Left forelimb (tissue), 1 donor: ENCODE measurements around the gene TNFRSF8.
"Not testable (repeated sequence)": the region's sequence is repeated elsewhere in the genome, so short reads cannot be mapped to it uniquely, and the experiment has no call there.

Source experiments
- DNase-seq: peaks from one replicate; pipeline ENCODE4 v3.0.0-alpha.2; 2018; ENCODE audit warnings: low spot score

Gene TNFRSF8

GRCh38 chr1:12038356-12039163 lies 24.5 kb upstream of the TNFRSF8 start:
- DNase-seq, result no peak

GRCh38 chr1:12039164-12039525 lies 24.0 kb upstream of the TNFRSF8 start:
- no peak for DNase-seq

DNA sequence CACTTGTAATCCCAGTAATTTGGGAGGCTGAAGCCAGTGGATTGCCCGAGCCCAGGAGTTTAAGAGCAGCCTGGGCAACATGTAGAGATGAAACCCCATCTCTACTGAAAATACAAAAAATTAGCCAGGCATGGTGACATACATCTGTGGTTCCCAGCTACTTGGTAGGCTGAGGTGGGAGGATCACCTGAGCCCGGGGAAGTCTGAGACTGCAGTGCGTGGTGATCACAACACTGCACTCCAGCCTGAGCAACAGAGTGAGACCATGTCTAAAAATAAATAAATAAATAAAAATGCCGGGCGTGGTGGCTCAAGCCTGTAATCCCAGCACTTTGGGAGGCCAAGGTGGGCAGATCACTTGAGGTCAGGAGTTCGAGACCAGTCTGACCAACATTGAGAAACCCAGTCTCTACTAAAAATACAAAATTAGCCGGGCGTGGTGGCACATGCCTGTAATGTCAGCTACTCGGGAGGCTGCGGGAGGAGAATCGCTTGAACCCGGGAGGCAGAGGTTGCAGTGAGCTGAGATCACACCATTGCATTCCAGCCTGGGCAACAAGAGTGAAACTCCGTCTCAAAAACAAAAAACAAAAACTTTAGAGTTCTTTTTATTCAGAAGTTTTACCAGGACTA lies 23.2 kb upstream of the TNFRSF8 start:
- not testable (repeated sequence) for DNase-seq

GRCh38 chr1:12040457-12041051 lies 22.5 kb upstream of the TNFRSF8 start:
- no peak for DNase-seq

DNA sequence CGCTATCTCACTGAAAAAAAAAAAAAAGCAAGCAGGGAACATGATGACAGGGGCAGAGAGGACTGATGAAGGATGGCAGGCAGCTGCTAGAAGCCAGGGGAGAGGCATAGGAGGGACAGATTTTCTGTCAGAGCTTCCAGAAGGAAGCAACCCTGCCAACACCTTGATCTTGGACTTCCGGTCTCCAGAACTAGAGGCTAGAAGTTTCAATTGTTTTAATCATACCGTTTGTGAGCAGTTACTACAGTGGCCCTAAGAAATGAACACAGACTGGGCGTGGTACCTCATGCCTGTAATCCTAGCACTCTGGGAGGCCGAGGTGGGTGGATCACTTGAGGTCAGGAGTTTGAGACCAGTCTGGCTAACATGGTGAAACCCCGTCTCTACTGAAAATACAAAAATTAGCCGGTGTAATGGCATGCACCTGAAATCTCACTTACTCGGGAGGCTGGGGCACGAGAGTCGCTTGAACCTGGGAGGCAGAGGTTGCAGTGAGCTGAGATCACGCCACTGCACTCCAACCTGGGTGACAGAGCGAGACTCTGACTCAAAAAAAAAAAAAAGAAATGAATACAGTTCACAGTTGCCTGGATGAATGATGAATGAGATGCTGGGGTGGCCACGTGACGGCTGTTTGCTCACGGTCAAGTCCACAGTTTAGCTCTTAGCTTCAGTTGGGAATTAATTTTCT lies 18.8 kb upstream of the TNFRSF8 start:
- not testable (repeated sequence) for DNase-seq

- no peak for DNase-seq
Observed at GRCh38 chr1:12046749-12047119, 16.4 kb upstream of the TNFRSF8 start.

- no peak for DNase-seq
Observed at GRCh38 chr1:12047120-12047876, 15.8 kb upstream of the TNFRSF8 start.

- no peak for DNase-seq
Observed at GRCh38 chr1:12048372-12048771, 14.7 kb upstream of the TNFRSF8 start.

- no peak for DNase-seq
Observed at GRCh38 chr1:12049616-12050015, 13.5 kb upstream of the TNFRSF8 start.

- no peak for DNase-seq
Observed at GRCh38 chr1:12051361-12051760, 11.7 kb upstream of the TNFRSF8 start.

DNA sequence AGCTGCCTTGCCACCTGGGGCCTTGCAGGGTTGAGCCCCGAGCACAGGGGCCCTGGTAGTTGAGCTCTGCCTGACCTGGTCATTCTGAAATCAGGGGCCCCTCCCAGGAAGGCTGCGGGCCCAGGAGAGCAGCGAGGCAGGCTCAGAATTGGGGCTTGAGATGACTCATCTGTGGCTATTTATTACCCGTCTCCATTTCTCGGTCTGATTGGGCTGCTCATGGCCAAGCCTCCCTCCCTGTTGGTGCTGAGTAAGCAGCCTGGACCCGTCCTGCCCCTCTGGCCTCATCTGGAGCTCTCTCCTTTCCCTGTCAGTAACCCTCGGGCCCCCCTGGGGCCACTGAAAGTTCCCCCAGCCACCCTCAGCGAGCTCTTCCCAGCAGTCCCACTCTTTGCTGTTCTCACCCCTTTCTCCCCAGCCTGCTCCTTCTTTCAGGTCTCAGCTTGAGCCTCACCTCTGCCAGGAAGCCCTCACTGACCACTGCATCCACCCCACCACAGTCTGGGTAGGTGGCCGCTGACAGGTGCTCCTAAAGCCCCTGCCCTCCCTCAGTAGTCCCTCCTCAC lies 11.0 kb upstream of the TNFRSF8 start:
- DNase-seq, result no peak

DNA sequence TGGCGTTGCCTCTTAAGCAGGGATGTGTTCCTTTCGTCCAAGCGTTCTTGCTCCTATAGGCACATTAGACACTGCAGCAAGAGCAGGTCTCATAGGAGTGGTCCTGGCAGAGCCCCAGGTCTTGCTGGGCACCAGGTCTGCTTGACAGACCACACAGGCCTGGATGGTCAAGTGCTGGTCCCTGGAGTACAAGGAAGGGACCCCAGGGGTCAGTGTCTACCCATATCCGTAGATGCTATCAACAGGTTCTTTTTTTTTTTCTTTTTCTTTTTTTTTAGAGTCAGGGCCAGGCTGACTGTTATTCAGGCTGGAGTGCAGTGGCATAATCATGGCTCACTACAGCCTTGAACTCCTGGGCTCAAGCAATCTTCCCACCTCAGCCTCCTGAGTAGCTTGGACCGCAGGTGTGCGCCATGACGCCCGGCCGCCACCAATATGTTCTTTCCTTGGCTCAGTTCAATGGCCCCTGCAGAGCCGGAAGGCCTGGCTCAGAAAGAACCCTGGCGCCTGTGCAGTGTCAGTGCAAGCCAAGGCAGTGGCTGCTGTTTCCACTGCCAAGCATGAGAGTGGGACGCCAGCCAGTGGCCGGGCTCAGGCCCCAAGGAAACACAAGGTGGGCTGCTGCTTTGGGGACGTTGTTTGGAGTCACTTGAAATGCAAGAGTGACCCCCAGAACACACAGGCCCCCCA lies 10.0 kb upstream of the TNFRSF8 start:
- DNase-seq, result no peak

DNA sequence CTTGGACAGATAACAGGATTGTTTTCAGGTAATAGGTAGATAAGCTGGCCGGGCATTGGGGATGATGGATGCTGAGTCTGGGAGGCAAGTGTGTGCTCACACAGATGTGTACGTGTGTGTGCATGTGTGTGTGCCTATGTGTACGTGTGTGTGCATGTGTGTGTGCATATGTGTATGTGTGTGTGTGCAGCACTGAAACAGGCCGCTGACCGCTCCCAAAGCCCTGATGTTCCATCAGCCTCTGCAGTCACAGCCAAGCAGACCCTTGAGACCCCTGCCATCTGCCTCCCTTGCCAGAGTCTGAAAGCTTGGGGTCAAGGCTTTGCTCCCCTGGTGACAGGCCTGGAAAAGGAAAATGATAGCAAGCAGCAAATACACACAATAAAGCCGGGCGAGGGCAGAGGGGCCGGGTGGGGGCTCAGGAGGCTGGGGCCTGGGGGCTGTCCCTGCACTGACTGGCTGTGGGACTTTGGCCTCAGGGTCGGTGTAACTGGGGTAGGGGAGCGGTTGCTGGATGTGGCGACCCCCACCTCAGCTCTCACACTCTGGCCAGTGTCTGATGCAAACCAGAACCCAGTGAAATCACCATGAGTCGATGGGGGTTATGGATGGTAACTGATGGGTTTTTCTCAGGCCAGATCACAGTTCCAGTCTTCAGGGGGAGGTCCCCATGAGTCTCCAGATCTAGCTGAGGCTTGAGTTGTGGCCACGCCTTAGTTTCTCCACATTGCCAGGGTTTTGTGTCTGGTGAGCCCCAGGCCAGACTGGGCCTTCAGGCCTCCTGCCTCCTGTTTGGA lies 9.2 kb upstream of the TNFRSF8 start:
- DNase-seq, result no peak

- no peak for DNase-seq
Observed at GRCh38 chr1:12055259-12055658, 7.8 kb upstream of the TNFRSF8 start.

GRCh38 chr1:12056331-12056841 lies 6.7 kb upstream of the TNFRSF8 start:
- no peak for DNase-seq

DNA sequence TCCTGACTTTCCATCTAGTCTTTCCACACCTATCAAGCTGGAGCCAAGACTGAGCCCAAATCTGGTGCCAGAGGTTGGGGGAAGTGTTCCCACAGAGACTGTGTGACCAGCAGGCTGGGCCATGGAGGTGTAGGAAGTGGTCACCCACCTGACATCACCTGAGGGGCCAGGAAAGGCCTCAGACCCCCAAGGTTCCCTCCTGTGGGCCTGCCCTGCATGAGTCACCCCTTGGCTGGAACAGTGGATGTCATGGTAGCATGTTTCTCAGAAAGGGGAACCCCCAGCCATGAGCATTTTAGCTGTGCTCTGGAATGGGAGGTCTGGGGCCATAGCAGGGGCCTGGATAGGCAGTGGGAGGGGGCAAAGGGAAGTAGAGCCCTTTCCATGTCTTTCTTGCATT lies 5.7 kb upstream of the TNFRSF8 start:
- no peak for DNase-seq

- no peak for DNase-seq
Observed at GRCh38 chr1:12057940-12058687, 5.0 kb upstream of the TNFRSF8 start.

- no peak for DNase-seq
Observed at GRCh38 chr1:12059226-12059625, 3.9 kb upstream of the TNFRSF8 start.

DNA sequence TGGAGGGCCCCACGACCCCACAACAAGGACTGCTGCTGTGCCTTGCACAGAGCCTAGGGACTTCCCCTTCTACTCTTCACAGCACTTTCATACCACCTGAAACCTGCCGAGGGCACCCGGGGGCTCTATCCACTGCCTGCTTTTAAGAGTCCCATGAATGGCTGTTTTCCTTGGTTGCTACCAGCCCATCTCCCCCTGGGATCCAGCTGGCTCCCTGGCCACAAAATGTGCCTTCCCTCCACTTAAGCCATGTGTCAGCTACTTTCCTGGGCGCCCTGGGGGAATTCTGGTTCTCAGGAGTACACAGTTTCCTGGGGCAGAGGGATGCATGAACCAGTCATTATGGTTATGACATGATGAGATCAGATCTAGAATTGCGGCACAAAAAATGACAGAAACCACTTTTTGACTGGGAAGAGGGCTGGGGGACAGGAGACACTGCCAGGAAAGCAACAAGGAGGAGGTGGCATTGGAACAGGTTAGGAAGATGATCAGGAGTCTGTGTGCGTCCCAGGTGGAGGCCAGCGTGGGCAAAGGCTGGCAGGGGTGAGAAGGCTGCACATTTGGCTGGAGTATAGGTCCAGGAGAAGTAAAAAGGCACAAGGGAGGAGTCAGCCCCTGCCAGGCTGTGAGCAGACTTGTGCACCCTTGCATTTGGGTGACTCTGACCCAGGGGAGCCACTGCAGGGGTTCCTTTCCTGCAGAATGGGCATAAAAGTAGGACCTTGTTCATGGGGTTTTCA lies 3.2 kb upstream of the TNFRSF8 start:
- DNase-seq, result no peak
